ENCODE results near the gene NDUFAF8.

- TF ChIP-seq CTCF (IDR thresholded peaks at IDR 0.05) (no peak), EZH2 (IDR thresholded peaks at IDR 0.05; ENCODE audit: borderline replicate concordance, insufficient read depth, low read depth, low read length, poor library complexity, severe bottlenecking) (no peak)
Observed at GRCh38 chr17:81276781-81277180, 37.7 kb downstream of the NDUFAF8 start.

Measured in B cell (primary cell).